ENCODE data around the gene FNDC11.
"Not testable (repeated sequence)": the region's sequence is repeated elsewhere in the genome, so short reads cannot be mapped to it uniquely, and the experiment has no call there.

FNDC11 gene, protein sequence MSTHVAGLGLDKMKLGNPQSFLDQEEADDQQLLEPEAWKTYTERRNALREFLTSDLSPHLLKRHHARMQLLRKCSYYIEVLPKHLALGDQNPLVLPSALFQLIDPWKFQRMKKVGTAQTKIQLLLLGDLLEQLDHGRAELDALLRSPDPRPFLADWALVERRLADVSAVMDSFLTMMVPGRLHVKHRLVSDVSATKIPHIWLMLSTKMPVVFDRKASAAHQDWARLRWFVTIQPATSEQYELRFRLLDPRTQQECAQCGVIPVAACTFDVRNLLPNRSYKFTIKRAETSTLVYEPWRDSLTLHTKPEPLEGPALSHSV

DNA sequence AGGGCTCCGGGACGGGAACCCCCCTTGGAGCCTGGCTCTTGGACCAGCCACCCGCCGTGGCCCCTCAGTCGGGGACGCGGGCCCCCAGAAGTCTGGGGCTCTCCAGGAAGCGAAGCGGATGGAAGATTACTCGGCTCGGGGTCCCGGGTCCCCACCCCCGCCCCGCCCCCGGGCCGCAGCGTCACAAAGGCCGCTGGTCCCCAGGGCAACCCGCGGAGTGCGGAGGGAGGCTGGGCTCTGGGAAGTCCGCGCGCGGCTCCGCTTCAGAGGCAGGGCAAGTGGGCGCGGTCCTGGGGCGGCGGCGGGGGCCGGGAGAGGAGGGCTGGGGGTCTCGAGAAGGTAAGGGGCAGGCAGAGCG lies at the start of gene FNDC11:
FNDC11 (plus strand) TSS at position 227 of the 358 bp plus-strand sequence. CDS start 1,505 bp downstream, outside the sequence.
- no peak for DNase-seq

DNA sequence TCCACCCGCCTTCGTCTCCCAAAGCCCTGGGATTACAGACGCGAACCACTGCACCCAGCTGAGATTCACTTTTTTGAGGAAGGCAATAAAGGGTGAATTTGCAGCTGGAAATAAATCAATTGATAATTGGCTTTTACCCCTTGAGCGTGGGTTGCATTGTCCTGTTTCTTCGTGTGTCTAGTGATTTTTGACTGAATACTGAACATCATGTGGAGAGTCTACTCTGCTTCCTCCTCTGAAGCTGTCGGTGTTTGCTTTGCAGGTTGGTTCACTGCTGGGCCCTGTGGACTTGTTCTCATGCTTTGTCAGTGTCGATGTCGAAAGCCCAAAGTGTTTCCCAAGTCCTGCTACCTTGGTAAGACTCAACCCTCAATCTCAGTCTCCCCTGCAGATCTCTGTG lies 49.3 kb upstream of the FNDC11 start:
- no peak for DNase-seq

DNA sequence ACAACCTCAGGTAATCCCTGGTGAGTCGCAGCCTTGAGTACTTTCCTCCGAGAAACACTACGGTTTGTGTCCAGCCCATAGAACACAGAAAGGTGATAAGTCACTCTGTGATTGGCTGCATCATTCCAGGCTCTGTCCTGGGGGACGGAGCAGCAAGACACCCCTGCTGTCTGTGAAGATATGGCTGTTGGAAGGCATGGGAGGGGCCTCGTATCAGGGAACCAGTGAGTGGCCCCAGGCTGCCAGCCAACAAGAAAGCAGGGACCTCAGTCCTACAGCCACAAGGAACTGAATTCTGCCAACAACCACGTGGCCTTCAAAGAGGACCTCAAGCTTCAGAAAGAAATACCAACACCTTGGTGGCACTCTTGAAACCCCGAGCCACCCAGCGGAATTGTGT lies 48.7 kb upstream of the FNDC11 start:
- no peak for DNase-seq

DNA sequence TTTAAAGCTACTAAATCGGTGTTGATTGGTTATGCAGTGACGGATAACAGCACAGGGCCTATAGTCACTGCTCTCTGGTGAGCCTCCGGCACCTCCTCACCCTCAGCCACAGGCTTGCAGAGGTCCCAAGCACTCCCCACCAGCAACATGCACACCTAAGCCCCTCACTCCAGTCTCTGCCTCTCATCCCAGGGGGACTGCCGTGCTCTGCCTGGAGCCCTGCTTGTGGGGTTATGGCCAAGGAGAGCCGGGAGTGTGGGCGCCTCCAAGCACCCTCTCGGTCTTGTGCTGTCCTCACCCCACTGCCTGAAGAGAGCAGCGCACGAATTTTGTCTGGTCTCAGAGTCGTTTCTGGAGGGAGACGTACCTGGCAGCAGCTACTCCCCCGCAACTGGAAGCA lies 48.2 kb upstream of the FNDC11 start:
- no peak for DNase-seq

DNA sequence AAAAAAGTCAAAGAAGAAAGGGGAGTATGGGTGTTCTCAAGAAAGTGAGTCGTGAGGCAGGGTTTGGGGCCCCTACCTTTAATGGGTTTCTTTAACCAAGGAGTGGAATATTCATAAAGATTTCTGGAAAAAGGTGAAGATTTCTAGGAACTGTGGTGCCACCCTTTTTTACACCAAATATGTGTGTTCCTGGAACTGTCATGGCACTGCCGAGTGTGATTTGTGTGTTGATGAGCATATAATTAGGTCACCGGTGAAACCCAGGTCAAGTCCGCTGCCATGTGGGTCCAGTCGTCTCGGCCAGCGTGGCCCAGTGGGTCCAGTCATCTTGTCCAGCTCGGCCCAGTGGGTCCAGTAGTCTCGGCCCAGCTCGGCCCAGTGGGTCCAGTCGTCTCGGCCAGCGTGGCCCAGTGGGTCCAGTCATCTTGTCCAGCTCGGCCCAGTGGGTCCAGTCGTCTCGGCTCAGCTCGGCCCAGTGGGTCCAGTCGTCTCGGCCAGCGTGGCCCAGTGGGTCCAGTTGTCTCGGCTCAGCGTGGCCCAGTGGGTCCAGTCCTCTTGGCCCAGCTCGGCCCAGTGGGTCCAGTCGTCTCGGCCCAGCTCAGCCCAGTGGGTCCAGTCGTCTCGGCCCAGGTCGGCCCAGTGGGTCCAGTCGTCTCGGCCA lies 46.7 kb upstream of the FNDC11 start:
- no peak for DNase-seq

DNA sequence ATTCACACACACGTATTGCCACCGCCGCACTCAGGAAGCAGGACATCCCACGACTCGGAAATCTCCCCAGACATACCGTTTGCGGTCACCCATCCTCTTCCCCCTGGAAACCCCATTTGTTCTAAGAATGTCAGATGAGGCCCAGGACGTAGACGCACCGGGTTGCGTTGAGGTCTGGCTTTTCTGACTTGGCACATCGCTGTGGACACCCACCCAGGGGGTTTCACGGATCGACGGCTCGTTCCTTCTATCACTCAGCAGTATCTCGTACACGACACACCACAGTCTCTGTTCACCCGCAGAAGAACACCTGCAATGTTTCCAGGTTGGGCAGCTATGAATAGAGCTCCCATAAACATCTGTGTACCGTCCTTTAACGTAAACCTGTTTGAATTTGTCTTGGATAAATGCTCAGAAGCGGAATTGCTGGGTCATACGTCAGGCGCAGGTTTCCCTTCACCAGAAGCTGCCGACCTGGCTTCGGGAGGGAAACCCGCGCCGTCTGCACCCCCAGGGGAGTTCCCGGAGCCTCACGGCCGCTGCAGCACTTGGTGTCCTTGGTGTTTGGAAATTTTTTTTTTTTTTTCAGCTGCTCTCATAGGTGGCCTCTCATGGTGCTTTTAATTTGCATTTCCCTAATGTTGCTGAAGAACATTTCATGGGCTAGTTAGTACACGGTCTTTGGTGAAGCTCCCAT lies 45.7 kb upstream of the FNDC11 start:
- no peak for DNase-seq

DNA sequence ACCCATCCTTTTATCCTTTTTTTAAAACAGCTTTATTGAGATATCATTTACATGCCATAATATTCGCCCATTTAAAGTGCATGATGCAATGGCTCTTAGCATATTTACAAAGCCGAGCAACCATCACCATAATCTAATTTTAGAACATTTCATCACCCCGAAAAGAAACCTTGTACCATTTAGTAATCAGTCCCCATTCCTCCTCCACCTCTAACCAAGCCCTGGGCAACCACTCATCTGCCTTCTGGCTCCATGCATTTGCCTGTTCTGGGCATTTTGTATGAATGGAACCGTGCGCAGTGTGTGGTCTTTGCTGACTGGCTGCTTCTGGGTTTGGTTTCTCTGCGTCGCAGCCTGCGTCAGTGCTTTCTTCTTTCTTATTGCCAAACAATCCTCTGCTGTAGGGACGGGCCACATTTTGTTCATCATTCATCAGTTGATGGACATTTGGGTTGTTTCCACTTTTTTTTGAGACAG lies 44.8 kb upstream of the FNDC11 start:
- DNase-seq, result no peak

DNA sequence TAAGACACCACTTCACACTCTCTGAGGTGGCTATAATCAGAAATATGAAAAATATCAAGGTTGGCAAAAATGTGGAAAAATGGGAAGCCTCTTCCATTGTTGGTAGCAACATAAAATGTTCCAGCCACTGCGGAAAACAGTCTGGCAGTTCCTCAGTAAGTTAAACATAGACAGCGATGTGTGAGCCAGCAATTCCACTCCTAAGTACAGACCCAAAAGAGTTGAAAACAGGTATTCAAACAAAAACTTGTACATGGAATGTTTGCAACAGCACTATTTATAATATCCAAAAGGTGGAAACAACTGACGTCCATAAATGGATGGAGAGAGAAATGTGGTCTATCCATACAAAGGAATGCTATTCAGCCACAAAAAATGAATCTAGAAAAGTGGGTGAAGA lies 40.8 kb upstream of the FNDC11 start:
- no peak for DNase-seq

DNA sequence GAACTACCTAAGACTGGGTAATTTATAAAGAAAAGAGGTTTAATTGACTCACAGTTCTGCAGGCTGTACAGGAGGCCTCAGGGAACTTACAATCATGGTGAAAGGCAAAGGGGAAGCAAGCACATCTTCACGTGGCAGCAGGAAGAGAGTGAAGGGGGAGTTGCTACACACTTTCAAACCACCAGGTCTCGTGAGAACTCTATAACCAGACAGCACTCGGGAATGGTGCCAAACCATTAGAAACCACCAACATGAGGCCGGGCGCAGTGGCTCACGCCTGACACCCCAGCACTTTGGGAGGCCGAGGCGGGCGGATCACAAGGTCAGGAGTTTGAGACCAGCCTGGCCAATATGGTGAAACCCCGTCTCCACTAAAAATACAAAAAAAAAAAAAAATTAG lies 39.4 kb upstream of the FNDC11 start:
- not testable (repeated sequence) for DNase-seq

DNA sequence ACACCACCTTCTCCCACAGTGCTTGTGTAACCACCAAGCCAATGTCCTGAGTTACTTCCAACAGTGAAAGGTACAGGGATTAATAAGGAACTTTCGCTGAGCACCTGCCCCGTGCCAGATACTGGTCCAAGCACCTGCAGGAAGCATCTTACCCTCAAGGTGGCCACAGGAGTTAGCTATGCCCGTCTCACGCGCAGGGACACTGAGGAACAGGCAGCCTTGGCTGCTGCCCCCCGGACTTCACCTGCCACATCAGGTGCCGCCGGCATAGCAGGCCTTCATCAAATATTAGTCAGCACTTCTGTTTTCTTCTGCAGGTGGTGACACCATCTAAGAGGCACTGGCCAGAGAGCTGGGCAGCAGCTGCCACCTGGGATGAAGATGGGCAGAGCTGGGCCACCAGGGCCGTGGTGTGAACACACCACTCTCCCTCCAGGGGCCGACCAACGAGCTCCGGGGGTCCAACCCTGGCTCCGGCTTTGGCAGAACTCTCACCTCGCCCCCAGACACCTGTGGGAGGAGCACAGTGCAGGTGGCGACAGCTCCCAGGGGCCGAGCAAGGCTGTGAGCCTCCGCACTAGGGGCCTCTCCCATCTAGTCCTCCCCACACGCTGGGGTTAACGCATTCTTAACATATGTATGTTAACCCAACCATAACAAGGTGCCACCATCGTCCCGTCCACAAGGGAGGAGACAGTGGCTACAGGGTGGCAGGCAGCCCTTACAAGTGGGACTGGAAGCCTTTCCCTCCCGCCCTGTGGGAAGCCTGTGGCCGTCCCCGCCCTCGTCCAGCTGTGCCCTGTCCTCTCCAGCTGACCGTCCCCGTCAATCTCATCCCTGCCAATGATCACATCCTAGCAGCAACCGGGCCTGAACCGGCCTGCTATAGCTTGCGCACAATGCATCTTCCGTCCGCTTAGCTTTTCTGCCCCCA lies 36.3 kb upstream of the FNDC11 start:
- DNase-seq, result no peak

DNA sequence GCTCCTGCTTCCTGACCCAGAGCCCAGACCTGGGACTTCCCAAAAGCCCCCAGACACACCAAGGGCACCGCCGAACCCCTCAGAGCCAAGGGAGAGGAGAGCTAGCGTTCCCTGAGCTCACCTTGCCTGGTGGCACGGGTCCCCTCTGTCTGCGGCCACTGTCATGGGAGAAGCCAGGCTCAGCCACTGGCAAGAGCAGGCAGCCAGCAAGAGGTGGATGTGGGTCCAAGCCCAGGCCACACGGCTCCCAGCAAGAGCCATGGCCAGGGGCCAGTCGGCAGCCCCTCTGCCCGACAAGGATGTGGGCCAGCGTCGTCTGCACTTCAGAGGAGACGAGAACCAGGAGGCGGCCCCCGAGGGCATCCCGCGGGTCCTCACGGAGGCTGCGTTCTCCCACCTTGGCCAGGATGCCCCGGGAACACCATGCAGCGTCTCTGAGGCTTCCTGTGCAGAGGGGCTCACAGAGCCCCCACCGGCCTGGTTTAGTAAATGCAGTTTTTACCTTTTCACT lies 35.6 kb upstream of the FNDC11 start:
- DNase-seq, result no peak

DNA sequence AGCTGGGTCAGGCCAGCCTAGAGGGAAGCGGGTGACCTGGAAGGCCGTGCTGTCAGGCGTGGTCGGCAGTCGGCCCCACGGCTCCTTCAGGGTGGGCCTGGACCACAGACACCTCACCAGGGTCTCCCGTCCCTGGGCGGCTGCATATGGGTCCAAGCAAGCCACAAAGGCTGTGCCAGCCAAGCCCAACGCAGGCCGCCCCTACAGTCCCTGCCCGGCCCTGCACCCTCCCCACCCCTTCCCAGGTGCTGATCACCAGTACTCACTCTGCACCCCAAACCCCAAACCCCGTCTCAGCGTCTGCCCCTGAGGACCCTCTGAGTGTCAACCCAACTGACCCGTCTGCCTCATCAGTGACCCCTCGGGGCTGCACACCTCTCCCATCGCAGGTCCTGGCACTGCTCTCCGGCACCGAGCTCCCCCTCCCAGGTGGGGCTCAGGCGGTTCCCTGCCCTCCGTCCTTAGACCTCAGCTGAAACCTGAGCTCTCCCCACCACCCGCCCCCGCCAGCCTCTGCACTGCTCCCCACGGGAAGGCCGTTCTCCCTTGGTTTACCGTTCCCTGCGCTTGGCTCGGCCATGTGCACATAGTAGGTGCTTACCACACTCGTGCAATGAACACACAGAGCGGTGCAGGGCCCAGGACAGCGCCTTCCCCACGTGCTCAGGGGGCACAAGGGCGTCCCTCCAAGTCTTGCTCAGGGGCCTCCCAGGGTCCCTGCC lies 34.9 kb upstream of the FNDC11 start:
- no peak for DNase-seq

DNA sequence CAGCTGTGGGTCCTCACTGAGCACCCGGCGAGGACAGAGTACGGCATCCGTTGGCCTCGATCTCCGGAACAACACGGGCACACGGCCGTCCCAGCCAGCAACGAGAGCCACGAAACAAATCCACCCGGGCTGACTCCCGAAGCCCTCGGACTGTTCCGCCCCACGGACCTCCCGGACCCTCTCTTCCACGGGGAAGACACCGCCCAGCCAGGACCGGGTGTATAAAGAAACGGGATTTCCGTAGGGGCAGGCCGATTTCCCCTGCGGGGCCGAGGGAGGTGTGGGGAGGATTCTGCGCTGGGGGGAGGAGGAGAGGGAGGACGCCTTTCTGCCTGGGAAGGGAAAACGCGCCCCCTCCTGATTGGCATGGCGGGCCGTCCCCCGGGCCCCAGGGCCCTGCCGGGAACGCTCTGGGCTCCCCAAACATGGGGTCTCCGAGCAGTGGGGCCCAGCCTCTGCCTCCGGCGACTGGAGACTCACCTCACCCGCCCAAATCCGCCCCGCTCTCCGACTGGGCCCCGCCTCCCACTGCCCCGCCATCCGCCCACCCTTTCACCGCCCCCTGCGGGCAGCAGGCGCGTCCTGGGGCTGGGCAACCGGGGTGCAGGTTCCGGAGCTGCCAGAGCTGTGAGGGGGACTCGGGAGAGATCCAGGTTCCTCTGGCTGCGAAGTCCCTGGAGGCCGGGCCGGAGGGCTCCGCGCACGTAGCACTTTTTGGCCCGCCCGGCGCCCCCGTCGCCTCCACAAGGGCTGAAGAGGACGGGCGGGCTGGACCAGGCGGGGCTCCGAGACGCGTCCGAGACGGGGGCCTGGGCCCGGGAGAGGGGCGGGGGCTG lies 34.1 kb upstream of the FNDC11 start:
- no peak for DNase-seq

DNA sequence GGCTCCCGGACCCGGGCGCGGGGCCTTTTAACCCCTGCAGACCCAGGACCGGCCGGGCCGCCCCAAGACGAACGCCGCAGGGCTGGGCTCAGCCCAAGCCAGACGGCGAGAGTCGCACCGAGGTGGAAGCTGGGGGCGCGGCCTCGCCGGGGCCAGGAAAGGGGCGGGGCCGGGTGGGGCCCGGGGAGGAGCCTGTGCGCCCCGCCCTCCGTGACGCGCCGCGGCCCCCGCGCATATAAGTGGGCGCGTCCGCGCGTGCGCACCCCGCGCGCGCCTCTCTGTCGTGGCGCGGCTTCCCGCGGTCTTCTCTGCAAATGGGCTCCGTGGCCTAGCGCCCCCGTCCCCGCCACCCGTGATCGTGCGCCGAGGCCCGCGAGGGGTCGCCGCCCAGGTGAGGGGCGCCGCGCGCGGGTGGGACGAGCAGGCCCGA lies 33.4 kb upstream of the FNDC11 start, which contains the start of gene PPDPF:
PPDPF (plus strand) TSS at position 262 of the 430 bp plus-strand sequence. CDS start 544 bp downstream, outside the sequence.
- DNase-seq, result peak; percentile 69

DNA sequence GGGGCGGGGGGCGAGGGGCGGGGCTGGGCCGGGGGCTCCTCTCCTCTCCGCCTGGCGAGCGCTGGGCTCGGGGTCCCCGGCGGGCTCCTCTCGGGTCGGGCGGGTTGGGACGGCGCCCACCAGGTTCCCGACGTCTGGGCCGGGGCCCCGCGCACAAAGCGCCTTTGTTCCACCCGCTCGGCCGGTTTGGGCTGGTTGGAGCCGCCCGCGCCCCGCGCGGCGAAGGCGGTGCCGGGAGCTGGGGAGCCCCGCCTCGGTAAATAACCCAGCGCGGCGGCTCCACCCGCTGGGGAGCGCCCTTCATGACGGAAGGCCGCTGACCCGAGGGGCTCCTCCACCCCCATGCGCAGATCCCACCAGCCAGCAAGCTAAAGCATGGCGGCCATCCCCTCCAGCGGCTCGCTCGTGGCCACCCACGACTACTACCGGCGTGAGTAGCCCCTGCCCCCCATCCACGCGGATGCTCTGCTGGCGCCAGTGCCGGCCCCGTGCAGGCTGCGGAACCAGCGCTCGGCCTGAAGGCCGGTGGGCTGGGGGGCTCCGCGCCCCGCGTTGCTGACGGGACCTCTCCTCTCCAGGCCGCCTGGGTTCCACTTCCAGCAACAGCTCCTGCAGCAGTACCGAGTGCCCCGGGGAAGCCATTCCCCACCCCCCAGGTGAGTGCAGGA lies 32.9 kb upstream of the FNDC11 start:
- peak; percentile 46 for DNase-seq

DNA sequence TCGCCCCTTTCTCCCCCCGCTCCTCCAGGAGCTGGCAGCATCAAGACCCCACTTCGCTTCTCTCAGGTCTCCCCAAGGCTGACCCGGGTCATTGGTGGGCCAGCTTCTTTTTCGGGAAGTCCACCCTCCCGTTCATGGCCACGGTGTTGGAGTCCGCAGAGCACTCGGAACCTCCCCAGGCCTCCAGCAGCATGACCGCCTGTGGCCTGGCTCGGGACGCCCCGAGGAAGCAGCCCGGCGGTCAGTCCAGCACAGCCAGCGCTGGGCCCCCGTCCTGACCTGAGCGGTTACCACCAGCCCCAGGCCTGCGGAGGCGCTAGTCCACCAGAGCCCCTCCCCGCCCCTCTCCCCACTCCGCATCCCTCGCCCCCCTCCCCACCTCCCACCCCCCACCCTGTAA lies 32.4 kb upstream of the FNDC11 start:
- no peak for DNase-seq

DNA sequence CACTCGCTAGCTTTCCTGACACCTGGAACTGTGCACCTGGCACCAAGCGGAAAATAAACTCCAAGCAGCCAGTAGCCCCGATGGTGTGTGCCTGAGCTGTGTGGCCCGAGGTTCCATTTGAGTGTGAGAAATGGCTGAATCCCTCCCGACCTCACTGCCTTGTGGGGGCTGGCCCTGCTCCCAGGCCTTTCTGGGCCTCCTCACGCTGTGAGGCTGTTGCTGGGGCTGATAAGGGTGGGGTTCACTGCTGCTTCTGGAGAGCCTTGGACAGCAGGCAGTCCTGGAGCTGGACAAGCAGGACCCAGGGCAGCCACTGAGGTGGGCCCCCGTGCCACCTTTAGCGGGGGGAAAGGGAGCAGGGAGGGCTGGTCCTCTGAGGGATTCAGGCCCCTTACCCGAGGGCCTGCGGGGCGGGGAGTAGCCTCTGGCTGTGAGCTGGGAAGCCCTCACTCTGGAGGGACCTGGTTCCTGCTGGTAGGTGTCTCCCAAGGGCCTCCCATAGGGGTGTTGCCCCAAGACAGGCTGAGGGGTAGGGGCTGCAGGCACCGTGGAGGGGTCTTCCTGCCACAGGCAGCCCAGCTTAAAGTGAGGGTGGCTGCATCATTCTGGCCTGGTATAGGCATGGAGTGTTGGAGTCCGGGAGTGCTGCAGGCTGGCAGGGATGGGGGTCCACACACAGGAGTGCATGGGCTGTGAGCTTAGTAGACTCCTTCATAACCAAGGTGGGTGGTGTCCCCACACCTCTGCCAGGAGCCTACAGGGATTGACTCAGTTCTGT lies 31.7 kb upstream of the FNDC11 start:
- DNase-seq, result no peak

DNA sequence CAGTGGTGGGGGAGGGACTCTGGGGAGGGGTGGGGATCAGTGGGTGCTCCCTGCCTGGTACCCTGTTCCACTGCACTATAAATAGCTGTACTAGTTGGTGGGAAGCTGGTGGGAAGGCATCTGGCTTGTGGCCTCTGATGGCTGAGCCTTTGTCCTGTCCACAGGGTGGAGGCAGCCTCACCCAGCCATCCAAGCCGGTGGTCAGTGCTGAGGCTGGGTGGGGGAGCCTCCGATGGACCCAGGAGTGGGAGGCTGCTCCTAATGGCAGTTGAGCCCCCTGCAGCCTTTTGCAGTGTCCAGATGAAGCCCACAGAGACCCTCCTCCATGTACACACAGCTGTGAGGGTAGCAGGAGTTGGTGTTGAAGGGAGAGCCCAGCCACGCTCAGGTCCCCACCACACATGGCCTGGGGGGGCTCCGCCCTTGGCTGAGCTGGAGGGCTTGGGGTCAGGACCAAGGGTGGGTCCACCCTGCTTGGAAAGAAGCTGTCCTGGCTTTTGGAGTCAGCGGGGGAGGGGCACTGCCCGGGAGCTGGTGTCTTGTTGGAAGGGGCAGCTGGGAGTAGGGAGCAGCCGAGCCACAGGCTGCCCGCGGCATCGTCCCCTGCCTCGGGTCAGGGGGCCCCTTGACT lies 30.9 kb upstream of the FNDC11 start:
- no peak for DNase-seq

DNA sequence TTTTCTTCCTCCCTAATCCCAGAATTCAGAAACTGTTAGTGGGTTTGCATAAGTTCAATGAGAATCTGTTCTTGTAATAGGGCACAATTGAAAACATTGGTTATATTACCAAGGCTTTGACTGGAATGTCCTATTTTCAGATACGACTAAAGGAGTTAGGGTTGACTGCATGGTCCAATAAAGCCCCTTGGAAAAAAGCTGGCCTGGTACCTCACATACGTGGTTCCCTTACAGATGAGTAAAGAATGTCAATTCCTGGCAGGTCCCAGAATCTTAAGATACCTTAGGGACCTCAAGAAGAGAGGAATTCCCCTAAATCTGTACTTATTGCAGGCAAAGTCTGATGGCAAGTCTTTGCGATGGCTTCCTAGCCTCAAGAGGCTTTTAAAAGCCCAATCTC lies 28.8 kb upstream of the FNDC11 start:
- no peak for DNase-seq

Data from T1000 (cell line).